Activated naive CD8-positive, alpha-beta T cell treated with anti-CD3 and anti-CD28 coated beads, Interleukin-2, amount 50 U/mL, for 24 hours (primary cell): Measurements from ENCODE around the gene XIAP.
"Not testable (repeated sequence)": the region's sequence is repeated elsewhere in the genome, so short reads cannot be mapped to it uniquely, and the experiment has no call there.

Experiments used
- ATAC-seq: fragments of 150-1000 bp; cut with Tn5 transposase; one replicate; pipeline ENCODE4 v1.10.0; 2021
- DNase-seq: peaks from one replicate; pipeline ENCODE4 v3.0.0; 2021
- H3K27ac Mint-ChIP-seq: one replicate; pipeline ENCODE4 v1.8.0; 2021; ENCODE audit warnings: mild to moderate bottlenecking, mixed read lengths
- H3K27me3 Mint-ChIP-seq: one replicate; pipeline ENCODE4 v1.8.0; 2021; ENCODE audit warnings: mixed read lengths
- H3K36me3 Mint-ChIP-seq: one replicate; pipeline ENCODE4 v1.8.0; 2021; ENCODE audit warnings: low read depth, mixed read lengths
- H3K4me1 Mint-ChIP-seq: one replicate; pipeline ENCODE4 v1.8.0; 2021; ENCODE audit warnings: mixed read lengths
- H3K4me3 Mint-ChIP-seq: one replicate; pipeline ENCODE4 v1.8.0; 2021; ENCODE audit warnings: mild to moderate bottlenecking, moderate library complexity, mixed read lengths
- H3K9me3 Mint-ChIP-seq: one replicate; pipeline ENCODE4 v1.8.0; 2021; ENCODE audit warnings: mixed read lengths

Gene XIAP

DNA sequence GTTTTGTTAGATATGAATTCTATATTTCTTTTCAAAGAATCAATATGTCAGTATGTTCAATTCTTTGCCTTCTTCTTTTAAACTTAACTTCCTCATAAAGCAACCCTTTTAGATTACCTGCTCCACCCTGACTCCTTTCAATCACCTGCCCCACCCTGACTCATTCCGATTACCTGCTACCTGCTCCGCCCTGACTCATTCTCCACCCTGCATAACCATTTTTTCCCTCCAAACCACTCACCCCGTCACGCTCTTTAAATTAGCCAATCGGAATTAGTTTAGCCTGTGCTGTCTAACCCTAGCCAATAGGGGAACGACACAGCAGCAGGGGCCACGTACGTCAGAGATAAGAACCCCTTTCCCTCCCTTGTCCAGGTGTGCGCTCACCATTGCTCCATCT lies 9.9 kb upstream of the XIAP start:
- not testable (repeated sequence) for ATAC-seq, H3K27me3 Mint-ChIP-seq, H3K4me3 Mint-ChIP-seq, DNase-seq, H3K27ac Mint-ChIP-seq, H3K9me3 Mint-ChIP-seq, H3K36me3 Mint-ChIP-seq
- peaks cover 13% of the 10 kb centered on the region for H3K4me1 Mint-ChIP-seq

DNA sequence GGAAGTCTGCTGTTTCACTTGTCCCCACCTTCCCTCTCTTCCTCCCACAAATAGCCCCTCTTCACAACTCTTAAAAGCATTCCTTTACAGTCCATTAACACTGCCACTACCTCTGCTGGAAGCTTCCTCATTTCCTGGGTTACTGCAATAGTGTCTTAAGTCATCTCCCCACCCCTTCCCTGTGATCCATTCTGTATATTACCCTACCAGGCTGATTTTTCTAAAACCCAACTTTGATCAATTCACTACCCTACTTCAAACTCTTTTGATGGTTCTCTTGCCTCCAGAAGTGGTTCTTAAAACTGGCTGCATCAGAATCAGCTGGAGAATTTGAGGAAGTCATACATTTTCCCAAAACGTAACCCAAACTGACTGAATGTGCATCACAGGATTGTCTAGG lies 8.8 kb upstream of the XIAP start:
- Mint-ChIP-seq H3K4me3 (no peak overlapping the region), H3K4me1 (peaks cover 13% of the 10 kb centered on the region), H3K9me3 (no peaks in the 10 kb centered on the region), H3K27me3 (no peaks in the 10 kb centered on the region), H3K27ac (no peak overlapping the region), H3K36me3 (no peaks in the 10 kb centered on the region)
- ATAC-seq (no peak), DNase-seq (no peak)

DNA sequence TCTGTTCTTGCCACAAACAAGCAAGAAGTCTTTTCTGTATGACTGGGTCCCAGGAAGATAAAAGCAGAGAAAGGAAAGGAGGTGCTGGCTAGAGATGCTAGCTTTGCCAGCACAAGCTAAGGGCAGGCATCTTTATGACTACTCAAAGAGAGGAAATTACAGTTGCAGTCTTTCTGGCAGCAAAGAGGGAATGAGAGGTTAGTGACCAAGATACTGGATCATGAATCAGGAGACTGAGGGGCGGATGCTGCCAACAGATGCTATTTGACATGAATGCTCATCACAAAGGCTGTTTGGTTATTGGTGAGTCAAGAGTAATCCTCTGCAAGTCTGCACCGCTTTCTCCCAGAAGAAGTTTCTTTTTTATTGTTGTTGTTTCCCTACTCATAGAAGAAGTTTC lies 5.5 kb upstream of the XIAP start:
- DNase-seq (no peak), ATAC-seq (peak; percentile 24)
- H3K27me3 Mint-ChIP-seq, result no peaks in the 10 kb centered on the region
- H3K27ac Mint-ChIP-seq, result no peak overlapping the region
- H3K4me1 Mint-ChIP-seq, result peaks cover 13% of the 10 kb centered on the region
- no peaks in the 10 kb centered on the region for H3K36me3 Mint-ChIP-seq
- no peak overlapping the region for H3K4me3 Mint-ChIP-seq
- no peaks in the 10 kb centered on the region for H3K9me3 Mint-ChIP-seq

DNA sequence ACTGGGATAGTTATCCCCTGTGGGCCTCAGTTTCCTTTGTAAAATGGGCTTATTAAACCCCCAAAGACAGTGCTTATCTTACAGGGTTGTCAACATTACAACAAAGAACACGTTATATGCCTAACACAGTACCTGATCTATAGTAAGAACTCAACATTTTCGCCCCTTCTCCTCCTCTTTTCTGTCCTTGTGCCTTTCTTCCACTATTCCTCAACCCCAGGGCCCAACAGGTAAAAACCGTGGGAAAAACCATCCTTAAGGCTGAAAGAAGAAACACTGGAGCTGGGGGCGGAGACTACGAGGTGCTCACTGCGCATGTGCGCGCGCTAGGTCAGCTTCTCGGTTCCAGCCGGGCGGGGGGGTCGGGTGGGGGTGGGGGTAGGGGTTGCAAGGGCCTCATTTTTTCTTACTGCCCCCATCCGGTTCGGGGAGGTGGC lies 426 bp upstream of the XIAP start:
- H3K4me3 Mint-ChIP-seq, result peak overlapping the region; percentile 87
- peak; percentile 70 for DNase-seq

DNA sequence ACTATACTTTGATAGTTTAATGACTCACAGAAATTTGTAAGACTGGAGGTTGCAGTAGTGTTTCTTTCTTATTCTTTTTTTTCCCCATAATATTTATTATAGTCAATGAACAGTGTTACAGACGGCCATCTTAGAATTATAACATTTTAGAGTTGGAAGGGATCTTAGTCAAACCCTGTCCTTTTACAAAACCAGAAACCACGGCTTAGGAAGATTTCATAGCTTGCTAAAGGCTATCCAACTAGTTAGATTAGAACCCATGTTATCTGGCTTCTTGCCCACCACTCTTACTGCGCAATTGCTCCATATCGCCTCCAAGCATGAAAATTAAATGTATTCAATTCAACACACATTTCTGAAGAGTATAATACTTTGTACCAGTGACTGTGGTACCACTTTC lies 1.1 kb downstream of the XIAP start:
- Mint-ChIP-seq H3K4me3 (peak overlapping the region; percentile 87), H3K4me1 (peaks cover 21% of the 10 kb centered on the region), H3K9me3 (no peaks in the 10 kb centered on the region), H3K36me3 (peaks cover 5% of the 10 kb centered on the region), H3K27ac (peak overlapping the region; percentile 92), H3K27me3 (no peaks in the 10 kb centered on the region)
- ATAC-seq (no peak), DNase-seq (no peak)

More for the DNA sequence above, 426 bp upstream of the XIAP start:
- Mint-ChIP-seq H3K9me3 (no peaks in the 10 kb centered on the region), H3K27ac (peak overlapping the region; percentile 69), H3K4me1 (peaks cover 18% of the 10 kb centered on the region), H3K27me3 (no peaks in the 10 kb centered on the region), H3K36me3 (peaks cover 5% of the 10 kb centered on the region)
- no peak for ATAC-seq

DNA sequence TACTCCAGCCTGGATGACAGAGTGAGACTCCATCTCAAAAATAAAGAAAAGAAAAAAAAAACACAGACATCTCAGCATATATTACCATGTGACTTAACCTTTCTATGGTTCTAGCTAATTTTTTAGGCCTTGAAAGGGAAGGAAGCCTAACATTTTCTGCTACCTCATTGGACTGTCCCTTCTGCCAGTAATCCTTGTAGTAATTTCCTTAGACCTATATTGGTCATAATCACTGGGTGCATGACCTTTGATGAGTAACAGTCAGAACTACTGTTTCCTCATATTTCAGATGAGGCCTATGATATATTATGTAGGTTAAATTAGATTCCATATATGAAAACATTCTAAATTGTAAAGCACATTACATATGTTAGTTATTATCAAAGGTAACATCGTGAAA lies 9.6 kb downstream of the XIAP start:
- no peaks in the 10 kb centered on the region for H3K27me3 Mint-ChIP-seq
- H3K27ac Mint-ChIP-seq, result peak overlapping the region; percentile 60
- DNase-seq, result no peak
- no peaks in the 10 kb centered on the region for H3K9me3 Mint-ChIP-seq
- peaks cover 40% of the 10 kb centered on the region for H3K4me1 Mint-ChIP-seq
- no peak overlapping the region for H3K4me3 Mint-ChIP-seq
- peaks cover 11% of the 10 kb centered on the region for H3K36me3 Mint-ChIP-seq
- peak; percentile 96 for ATAC-seq

DNA sequence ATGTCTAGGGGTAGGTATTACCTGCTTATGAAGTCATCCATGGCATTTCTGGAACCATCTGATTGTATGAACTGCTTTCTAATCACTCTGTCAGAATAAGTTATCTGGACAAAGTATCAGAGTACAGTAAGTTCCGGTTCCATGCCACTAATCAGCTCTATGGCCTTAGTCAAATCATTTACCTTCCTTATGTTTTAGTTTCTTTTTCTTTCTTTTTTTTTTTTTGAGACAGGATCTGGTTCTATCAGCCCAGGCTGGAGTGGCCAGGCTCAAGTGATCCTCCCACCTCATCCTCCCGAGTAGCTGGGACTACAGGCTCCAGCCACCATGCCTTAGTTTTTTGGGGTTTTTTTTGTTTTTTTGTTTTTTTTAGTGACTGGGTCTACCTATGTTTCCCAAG lies 11.5 kb downstream of the XIAP start:
- DNase-seq (no peak), ATAC-seq (no peak)
- peak overlapping the region; percentile 18 for H3K27ac Mint-ChIP-seq
- H3K4me3 Mint-ChIP-seq, result no peak overlapping the region
- peaks cover 41% of the 10 kb centered on the region for H3K4me1 Mint-ChIP-seq
- peaks cover 11% of the 10 kb centered on the region for H3K36me3 Mint-ChIP-seq
- no peaks in the 10 kb centered on the region for H3K27me3 Mint-ChIP-seq
- H3K9me3 Mint-ChIP-seq, result no peaks in the 10 kb centered on the region

DNA sequence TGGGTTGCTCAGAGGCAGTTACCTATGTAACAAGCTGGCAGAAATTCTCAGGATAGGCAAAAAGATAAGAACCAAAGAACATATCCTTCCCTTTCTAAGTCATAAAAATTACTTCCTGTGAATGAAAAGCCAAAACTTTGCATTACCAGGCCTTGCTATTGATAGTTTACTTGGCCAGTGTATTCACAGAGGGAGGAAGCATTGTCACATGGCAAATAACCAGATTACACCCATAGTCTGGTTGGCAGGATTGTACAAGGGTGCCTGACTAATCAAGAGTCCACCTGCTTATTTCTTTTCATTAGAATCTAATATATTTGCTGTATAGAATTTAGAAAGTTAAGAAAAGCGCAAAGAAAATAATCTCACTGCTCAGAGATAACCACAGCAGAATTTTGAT lies 14.1 kb downstream of the XIAP start:
- Mint-ChIP-seq H3K4me3 (no peak overlapping the region), H3K9me3 (no peaks in the 10 kb centered on the region), H3K36me3 (peaks cover 13% of the 10 kb centered on the region), H3K27ac (no peak overlapping the region), H3K4me1 (peaks cover 54% of the 10 kb centered on the region), H3K27me3 (no peaks in the 10 kb centered on the region)
- ATAC-seq (no peak), DNase-seq (no peak)

DNA sequence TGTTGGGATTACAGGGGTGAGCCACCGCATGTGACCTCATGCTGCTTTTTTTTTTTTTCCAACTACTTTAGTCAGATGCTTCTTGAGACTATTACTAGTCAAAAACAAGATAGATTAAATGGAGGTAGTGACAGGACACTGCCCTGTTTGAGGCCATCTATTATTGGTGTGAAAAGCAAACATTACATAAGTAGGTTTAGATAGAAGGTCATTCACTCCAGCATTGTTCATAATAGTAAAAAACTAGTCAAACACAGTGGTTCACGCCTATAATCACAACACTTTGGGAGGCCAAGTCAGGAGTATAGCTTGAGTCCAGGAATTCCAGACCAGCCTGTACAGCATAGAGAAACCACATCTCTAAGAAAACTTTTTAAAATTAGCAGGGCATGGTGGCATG lies 16.3 kb downstream of the XIAP start:
- Mint-ChIP-seq H3K9me3 (no peaks in the 10 kb centered on the region), H3K4me3 (no peak overlapping the region), H3K27ac (no peak overlapping the region), H3K4me1 (peaks cover 46% of the 10 kb centered on the region), H3K36me3 (peaks cover 15% of the 10 kb centered on the region), H3K27me3 (no peaks in the 10 kb centered on the region)
- no peak for DNase-seq
- ATAC-seq, result no peak

DNA sequence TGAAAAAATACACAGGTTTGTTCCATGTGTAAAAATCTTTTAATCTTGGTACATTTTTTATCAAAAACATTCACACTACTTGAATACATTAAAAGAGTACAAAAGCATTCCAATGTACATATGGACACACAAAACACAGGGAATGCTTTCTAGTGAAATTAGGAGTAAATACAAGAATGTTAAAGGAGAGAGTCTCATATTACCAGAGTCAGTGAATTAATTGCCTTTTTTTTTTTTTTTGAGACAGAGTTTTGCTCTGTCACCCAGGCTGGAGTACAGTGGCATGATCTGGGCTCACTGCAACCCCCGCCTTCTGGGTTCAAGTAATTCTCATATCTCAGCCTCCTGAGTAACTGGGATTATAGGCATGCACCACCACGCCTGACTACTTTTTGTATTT lies 17.0 kb downstream of the XIAP start:
- ATAC-seq, result no peak
- DNase-seq, result no peak
- H3K4me3 Mint-ChIP-seq, result peak overlapping the region; percentile 26
- peak overlapping the region; percentile 59 for H3K27ac Mint-ChIP-seq
- H3K4me1 Mint-ChIP-seq, result peaks cover 43% of the 10 kb centered on the region
- no peaks in the 10 kb centered on the region for H3K27me3 Mint-ChIP-seq
- peaks cover 17% of the 10 kb centered on the region for H3K36me3 Mint-ChIP-seq
- H3K9me3 Mint-ChIP-seq, result no peaks in the 10 kb centered on the region

DNA sequence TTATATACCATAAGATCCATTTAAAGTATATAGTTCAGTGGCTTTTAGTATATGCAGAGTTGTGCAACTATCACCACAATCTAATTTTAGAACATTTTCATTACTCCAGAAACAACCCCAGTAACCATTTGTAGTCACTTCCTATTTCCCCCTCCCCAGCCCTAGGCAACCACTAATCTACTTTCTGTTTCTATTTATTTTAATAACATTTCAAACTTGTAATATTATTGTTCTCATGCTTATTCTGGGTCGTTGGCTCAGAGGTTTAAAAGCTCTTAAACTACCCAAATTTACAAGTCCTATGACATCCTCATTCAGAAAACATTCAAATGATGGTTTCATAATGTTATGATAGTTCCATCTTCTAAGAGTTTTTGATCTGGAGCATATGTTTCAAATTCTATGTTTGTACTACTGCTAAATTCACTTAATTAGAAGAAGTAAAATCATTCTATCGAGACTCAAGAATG lies 18.4 kb downstream of the XIAP start:
- no peak for ATAC-seq
- no peak for DNase-seq
- Mint-ChIP-seq H3K4me3 (peak overlapping the region; percentile 60), H3K4me1 (peaks cover 43% of the 10 kb centered on the region), H3K27me3 (no peaks in the 10 kb centered on the region), H3K27ac (peak overlapping the region; percentile 77), H3K9me3 (no peaks in the 10 kb centered on the region), H3K36me3 (peaks cover 11% of the 10 kb centered on the region)

DNA sequence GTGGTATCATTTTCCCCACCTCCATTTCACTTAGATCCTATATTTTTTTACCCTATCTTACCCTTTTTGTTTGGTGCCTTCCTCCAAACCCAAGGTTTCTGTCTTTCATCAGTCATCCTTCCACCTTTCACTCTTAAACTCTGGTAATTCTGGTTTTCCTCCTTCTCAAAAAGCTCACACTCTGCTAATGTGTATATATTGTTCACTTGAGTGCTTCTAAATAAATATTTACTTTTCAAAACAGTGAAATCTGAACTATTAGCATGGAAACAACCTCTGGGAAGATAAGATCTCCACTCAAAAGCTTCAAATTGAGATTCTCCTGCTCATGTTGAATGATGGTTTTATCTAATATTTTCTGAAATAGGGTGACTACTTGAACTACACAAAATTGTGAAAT lies 21.5 kb downstream of the XIAP start:
- DNase-seq (no peak), ATAC-seq (no peak)
- Mint-ChIP-seq H3K9me3 (no peaks in the 10 kb centered on the region), H3K27ac (peak overlapping the region; percentile 18), H3K36me3 (peaks cover 16% of the 10 kb centered on the region), H3K27me3 (no peaks in the 10 kb centered on the region), H3K4me3 (no peak overlapping the region), H3K4me1 (peaks cover 33% of the 10 kb centered on the region)

DNA sequence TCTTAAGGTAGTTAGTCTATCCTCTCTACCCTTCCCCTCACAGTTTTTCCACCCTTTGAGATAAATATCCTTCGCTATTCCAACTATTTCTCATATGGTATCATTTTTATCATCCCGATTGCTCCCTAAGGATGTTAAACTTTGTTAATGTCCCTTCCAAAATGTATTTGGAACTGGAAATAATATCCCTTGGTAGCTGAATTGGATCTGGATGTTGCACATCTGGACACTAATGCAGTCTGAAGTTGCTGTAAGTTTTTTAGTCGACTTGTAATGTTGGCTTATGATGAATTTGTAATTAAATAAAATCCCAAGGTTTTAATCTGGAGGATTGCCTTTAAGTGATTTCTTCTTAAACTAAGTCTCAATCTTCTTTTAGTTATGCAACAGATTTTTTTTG lies 22.5 kb downstream of the XIAP start:
- no peak overlapping the region for H3K27ac Mint-ChIP-seq

DNA sequence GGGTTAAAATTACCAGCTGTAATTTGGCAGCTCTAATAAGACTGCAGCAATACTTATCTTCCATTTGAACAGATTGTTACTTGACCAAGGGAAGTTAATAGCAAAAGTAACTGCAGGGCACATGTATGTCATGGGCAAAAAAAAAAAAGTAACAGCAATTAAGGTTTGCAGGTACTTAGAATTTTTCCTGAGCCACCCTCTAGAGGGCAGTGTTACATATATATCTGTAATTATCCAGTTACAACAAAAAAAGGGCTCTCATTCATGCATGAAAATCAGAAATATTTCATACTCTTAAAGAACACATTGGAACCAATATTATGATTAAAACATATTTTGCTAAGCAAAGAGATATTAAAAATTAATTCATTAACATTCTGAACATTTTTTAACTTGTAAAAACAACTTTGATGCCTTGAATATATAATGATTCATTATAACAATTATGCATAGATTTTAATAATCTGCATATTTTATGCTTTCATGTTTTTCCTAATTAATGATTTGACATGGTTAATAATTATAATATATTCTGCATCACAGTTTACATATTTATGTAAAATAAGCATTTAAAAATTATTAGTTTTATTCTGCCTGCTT lies 25.1 kb downstream of the XIAP start:
- Mint-ChIP-seq H3K9me3 (no peaks in the 10 kb centered on the region), H3K27me3 (no peaks in the 10 kb centered on the region), H3K4me3 (no peak overlapping the region), H3K36me3 (peaks cover 19% of the 10 kb centered on the region), H3K4me1 (peaks cover 8% of the 10 kb centered on the region), H3K27ac (no peak overlapping the region)
- ATAC-seq (no peak), DNase-seq (no peak)

More for the DNA sequence above, 22.5 kb downstream of the XIAP start:
- H3K4me1 Mint-ChIP-seq, result peaks cover 25% of the 10 kb centered on the region
- H3K27me3 Mint-ChIP-seq, result no peaks in the 10 kb centered on the region
- H3K9me3 Mint-ChIP-seq, result no peaks in the 10 kb centered on the region
- H3K36me3 Mint-ChIP-seq, result peaks cover 14% of the 10 kb centered on the region
- no peak overlapping the region for H3K4me3 Mint-ChIP-seq
- ATAC-seq (no peak), DNase-seq (no peak)

DNA sequence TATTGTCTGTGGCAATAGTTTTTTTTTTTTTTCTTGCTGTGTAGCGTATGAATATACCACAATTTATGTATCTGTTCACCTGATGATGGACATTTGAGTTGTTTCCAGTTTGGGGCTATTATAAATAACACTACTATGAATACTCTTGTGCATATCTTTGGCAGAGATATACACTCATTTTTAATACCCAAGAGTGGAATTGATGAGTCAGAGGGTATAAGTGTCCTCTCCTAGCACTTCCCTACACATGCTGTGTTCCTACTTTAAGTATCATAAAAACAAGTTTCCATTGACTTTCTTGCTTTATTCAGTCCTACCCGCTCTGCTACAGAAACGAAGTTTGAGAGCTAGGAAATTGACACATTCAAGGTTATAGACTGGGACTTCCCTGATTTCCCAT lies 39.8 kb downstream of the XIAP start:
- DNase-seq (no peak), ATAC-seq (peak; percentile 28)
- H3K4me3 Mint-ChIP-seq, result no peak overlapping the region
- H3K4me1 Mint-ChIP-seq, result peaks cover 10% of the 10 kb centered on the region
- H3K27ac Mint-ChIP-seq, result no peak overlapping the region
- no peaks in the 10 kb centered on the region for H3K27me3 Mint-ChIP-seq
- peaks cover 29% of the 10 kb centered on the region for H3K36me3 Mint-ChIP-seq
- H3K9me3 Mint-ChIP-seq, result no peaks in the 10 kb centered on the region

DNA sequence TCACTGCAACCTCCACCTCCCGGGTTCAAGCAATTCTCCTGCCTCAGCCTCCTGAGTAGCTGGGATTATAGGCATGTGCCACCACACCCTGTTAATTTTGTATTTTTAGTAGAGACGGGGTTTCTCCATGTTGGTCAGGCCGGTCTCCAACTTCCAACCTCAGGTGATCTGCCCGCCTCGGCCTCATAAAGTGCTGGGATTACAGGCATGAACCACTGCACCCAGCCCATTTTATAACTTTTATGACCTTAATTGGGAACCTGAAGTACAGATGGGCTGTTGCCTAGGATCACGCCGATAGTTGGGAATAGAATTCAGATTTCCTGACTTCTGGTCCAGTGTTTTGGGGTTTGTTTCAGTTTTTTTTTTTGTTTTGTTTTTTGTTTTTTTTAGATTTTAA lies 43.4 kb downstream of the XIAP start:
- H3K9me3 Mint-ChIP-seq, H3K27me3 Mint-ChIP-seq, H3K4me3 Mint-ChIP-seq, DNase-seq, ATAC-seq, H3K27ac Mint-ChIP-seq: not testable (repeated sequence)
- peaks cover 21% of the 10 kb centered on the region for H3K4me1 Mint-ChIP-seq
- H3K36me3 Mint-ChIP-seq, result peaks cover 32% of the 10 kb centered on the region
